HS-5 (cell line): ENCODE data around the gene ZMYND11.

Experiments used
- DNase-seq: peaks from one replicate; pipeline ENCODE4 v3.0.0-alpha.2; 2012; ENCODE audit warnings: low read depth

The ZMYND11 gene

DNA sequence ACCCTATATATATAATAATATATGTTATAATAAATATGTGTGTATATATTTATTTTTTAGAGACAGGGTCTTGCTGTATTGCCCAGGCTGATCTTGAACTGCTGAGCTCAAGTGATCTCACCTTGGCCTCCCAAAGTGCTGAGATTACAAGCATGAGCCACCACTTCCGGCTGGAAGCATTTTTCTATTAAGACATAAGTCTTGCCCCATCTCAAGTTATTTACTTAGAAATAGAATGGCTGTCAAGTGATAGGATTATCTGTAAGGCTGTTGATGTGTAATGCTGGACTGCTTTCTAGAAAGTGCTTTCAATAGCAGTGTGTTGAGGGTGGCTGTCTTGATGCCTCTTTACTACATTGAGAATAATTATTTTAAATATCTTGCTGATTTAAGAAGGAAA, 65.2 kb downstream of the ZMYND11 start:
- DNase-seq, result no peak

- no peak for DNase-seq
Measured at GRCh38 chr10:201328-201771, 66.1 kb downstream of the ZMYND11 start.

- DNase-seq, result no peak
Measured at GRCh38 chr10:208616-209015, 73.4 kb downstream of the ZMYND11 start.

DNA sequence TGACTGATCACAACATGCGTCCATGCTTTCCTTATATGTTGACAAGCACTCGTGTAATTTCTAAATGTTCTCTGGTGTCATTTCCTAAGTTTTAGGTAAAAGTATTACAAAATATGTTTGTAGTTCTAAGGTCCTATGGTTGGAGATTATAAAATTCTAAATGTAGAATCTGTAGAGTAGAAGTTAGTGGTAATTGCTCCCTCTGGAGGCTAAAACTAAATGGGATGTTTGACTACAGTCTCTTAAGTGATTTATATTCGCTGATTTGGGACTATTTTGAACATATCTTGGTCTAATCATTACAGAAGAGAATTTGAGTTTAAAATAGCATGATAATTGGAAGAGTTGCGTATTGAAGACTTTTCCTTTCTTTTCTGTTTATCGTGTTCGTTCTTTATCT, 74.1 kb downstream of the ZMYND11 start:
- DNase-seq, result no peak

GRCh38 chr10:210297-210696, 75.0 kb downstream of the ZMYND11 start:
- no peak for DNase-seq

GRCh38 chr10:215444-215843, 80.2 kb downstream of the ZMYND11 start:
- no peak for DNase-seq

- no peak for DNase-seq
Measured at GRCh38 chr10:218798-219197, 83.5 kb downstream of the ZMYND11 start.

GRCh38 chr10:219731-220472, 84.6 kb downstream of the ZMYND11 start:
- DNase-seq, result no peak

DNA sequence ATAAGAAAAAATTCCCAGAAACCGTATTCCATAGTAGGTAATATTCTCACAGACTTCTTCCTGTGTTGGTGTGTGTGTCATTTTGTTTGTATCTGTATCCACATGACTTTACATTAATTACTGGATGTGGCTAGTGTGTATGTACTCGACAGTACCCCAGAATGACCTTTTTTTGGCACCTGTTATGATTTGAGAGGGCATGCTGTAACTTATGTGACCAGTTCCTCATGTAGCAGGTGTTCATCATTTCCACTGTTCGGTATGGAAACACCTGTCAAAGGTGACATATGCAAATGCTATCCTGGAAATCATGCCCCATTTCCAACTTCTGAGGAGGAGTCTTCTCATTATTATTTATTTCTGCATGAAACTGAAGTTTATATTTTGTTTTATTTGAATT, 89.3 kb downstream of the ZMYND11 start:
- DNase-seq, result no peak

DNA sequence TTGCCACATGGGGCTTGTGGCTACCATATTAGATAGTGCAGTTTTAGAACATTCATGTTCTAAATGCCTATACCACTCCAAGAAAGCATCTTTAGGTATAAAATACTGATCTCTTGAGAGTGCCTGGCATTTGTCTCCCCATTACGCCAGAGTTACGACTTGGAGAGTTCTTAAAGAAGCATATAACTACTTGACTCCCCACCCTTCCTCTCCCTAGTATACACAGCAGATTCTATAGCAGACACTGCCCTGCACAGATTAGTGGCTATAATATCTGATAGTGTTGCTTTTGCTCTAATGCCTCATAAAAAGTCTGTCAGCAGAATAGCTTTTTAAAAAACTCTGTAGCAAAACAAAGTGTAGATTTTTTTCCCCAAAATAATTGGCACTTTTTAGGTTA, 90.8 kb downstream of the ZMYND11 start:
- no peak for DNase-seq

- DNase-seq, result no peak
Measured at GRCh38 chr10:227014-227413, 91.8 kb downstream of the ZMYND11 start.

GRCh38 chr10:228366-228765, 93.1 kb downstream of the ZMYND11 start:
- no peak for DNase-seq

DNA sequence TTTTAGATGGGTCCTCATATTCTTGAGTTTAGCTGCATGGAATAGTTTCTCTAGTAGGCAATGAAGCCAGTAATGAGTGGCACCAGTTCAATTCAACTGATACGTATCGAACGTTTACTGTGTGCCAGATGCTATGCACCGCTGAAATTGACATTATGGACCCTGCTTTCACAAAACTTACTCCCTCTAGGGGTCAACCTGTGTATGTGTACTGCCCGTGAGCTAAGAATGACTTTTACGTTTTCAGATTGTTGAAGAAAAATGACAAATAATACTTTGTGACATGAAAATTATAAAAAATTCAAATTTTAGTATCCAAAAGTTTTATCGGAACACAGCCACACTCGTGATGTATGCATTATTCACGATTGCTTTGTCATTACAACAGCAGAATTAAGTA, 95.5 kb downstream of the ZMYND11 start:
- DNase-seq, result no peak

DNA sequence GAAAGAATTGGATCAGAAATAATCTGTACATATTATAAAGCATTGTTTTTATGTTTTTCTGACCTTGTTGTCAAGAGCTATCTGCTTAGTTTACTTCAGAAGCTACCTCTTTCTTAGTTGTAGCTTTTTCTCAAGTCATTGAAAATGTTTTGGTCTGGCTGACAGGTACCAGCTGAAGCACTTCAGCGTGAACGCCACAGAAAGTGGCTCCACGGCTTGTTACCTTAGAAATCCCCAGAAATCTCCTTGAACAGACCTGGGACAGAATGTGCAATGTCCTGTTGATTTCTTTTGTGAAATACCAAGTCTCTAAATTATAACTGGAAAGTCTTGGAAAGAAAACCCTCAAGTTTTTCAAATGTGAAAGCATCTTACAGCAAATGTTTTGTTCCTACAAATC, 96.8 kb downstream of the ZMYND11 start:
- no peak for DNase-seq

DNA sequence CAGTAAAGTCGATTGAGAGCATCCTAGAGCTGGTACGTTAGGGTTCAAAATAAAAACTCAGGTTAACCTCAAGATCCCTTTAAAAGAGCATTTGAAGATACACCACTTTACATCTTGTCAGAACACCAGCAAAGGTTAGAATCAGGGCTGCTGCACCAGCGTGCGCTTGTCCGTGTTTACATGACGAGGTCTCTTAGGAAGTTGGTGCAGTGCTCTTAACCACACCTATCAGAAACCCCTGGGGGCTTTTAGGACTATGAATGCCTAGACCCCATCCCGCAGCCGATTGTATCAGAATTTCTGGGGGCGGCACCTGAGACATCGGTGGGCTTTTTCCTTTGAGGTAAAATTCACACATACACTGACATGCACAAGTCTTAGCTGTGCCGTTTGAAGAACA, 97.6 kb downstream of the ZMYND11 start:
- DNase-seq, result no peak

- no peak for DNase-seq
Measured at GRCh38 chr10:234708-235406, 99.6 kb downstream of the ZMYND11 start.

DNA sequence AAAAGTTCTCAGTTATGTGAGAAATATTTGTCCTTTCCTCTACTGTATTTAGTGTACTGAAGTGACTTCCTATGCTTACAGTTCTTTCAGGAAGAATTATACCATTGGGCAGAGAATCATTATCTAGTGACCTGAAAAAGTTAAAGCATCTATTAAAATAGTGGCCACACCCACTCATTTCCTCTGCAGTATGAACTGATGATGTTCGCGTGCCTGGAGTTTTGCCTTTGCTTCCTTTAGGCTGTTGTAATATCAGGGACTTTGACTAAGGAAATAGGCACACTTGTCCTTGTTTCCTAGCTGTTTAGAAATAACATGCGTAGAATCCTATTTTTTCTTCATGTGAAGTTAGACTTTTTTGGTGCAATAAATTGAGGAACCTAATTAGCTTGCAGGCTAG, 100.7 kb downstream of the ZMYND11 start:
- no peak for DNase-seq

DNA sequence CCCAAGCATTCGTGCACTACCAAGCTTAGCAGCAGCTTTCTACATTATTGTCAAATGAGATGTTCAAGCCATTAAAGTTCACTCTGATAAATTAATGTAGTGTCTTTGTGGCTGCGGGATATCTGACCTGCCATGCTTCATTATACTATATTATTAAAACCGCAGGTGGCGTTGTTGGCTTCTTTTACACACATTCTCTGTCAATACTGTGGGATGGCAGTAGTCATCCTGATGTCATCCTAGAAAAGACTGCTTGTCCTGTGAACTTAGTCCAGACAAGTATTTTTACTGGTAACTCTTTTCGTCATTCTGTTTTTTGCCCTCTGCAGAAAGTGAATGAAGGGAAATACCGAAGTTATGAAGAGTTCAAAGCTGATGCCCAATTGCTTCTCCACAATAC, 103.9 kb downstream of the ZMYND11 start:
- no peak for DNase-seq

DNA sequence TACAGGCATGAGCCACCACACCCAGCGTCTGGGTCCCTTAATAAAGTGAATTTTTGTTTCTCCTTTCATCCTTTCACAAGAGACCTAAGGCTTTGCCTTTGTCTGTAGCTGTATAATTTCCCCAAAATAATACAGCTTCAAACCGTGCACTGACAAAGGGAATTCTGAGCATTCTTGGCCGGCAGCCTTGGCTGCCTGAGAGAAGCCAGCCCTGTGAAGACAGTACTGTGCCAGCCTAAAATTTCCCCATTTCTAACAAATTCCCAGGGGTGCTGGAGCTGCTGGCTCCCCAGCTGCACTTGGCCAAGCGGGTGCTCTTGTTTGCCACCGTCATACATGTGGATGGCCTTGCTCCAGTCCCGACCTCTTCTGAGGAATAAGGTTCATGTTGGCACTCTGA, 106.2 kb downstream of the ZMYND11 start:
- no peak for DNase-seq

GRCh38 chr10:241966-242643, 106.8 kb downstream of the ZMYND11 start:
- DNase-seq, result no peak

- DNase-seq, result no peak
Measured at GRCh38 chr10:244227-244626, 109.0 kb downstream of the ZMYND11 start.

DNA sequence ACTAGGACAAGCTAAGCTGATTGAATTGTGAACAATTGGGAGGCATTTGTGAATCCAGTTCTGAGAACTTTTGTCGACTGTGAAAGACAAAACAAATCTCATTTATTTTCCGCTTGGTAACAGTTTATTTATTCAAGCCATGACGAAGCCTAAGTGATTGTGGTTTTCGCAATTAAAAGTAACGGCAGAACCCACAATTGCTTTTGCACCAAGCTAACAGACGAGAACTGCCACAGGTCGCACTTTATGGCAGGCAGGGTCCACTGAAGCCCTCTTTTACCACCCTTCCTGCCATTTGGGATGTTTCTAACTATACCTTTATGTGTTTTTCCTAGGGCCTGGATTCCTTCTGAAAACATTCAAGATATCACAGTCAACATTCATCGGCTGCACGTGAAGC, 111.2 kb downstream of the ZMYND11 start:
- no peak for DNase-seq

DNA sequence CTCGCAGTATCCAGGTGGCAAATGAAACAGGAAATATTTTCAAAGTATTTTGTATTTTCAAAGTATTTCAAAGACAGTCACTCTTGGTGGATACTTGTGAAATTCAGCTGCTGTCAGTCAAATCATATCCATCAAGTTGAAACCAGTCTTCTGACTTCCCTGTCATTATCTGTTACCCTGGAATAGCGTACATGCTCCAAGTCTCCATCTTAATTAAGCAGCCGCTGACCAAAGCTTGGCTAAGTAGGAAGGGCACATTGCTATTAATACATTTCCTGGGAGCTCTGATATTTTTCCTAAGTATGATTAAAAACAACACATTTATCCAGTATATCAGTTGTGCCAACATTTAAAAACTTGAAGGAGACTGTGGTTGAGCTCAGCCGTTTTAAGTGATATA, 112.2 kb downstream of the ZMYND11 start:
- no peak for DNase-seq
